ENCODE results near the gene HLF. TPM values are rescaled to one million over a fixed set of nuclear protein-coding genes. Genes with fewer than 3 reads are reported as not detected.
A peak's percentile ranks its signal among the peaks of the same experiment; 100 is the strongest.

HLF gene
- total RNA-seq, 1 donor from 2014 or later, result 0.26 TPM

DNA sequence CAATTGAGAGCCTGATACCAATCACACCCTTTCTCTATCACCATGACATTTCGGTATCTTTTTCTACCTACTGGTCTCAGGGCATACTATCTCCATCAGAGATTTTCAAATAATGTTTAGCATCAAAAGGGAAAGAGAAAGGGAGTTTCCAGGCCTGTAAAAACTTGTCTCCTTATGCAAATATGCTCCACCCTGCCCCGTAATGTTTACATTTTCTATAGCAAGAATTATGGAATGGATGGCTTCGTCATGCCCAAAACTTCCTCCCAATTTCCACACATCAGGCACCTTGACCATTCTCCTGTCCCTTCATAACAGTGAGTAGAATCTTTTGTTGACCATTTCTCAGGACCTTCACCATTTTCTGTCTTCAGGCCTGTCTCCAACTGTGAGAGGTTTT is 30.9 kb upstream of the HLF start:
- DNase-seq (ENCODE audit: low read depth) (peak; percentile 94), FAIRE-seq (no peak)
- Histone ChIP-seq H3K27me3 (ENCODE audit: control insufficient read depth, insufficient read depth, low read length) (no peaks in the 10 kb centered on the region), H3K36me3 (ENCODE audit: control insufficient read depth, insufficient read depth, low read length) (no peaks in the 10 kb centered on the region), H3K4me3 (ENCODE audit: low read depth, low read length) (no peak overlapping the region)
- TF ChIP-seq, protein P1, sequence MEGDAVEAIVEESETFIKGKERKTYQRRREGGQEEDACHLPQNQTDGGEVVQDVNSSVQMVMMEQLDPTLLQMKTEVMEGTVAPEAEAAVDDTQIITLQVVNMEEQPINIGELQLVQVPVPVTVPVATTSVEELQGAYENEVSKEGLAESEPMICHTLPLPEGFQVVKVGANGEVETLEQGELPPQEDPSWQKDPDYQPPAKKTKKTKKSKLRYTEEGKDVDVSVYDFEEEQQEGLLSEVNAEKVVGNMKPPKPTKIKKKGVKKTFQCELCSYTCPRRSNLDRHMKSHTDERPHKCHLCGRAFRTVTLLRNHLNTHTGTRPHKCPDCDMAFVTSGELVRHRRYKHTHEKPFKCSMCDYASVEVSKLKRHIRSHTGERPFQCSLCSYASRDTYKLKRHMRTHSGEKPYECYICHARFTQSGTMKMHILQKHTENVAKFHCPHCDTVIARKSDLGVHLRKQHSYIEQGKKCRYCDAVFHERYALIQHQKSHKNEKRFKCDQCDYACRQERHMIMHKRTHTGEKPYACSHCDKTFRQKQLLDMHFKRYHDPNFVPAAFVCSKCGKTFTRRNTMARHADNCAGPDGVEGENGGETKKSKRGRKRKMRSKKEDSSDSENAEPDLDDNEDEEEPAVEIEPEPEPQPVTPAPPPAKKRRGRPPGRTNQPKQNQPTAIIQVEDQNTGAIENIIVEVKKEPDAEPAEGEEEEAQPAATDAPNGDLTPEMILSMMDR (IDR thresholded peaks at IDR 0.05; ENCODE audit: insufficient read depth, low read length, severe bottlenecking), result no peak

GRCh38 chr17:55236316-55236715 is 28.4 kb upstream of the HLF start:
- no peaks in the 10 kb centered on the region for H3K27me3 ChIP-seq (ENCODE audit: control insufficient read depth, insufficient read depth, low read length)
- H3K36me3 ChIP-seq (ENCODE audit: control insufficient read depth, insufficient read depth, low read length), result no peaks in the 10 kb centered on the region
- TF ChIP-seq, protein P1 (IDR thresholded peaks at IDR 0.05; ENCODE audit: insufficient read depth, low read length, severe bottlenecking), result no peak
- FAIRE-seq (no peak), DNase-seq (ENCODE audit: low read depth) (no peak)
- no peak overlapping the region for H3K4me3 ChIP-seq (ENCODE audit: low read depth, low read length)

DNA sequence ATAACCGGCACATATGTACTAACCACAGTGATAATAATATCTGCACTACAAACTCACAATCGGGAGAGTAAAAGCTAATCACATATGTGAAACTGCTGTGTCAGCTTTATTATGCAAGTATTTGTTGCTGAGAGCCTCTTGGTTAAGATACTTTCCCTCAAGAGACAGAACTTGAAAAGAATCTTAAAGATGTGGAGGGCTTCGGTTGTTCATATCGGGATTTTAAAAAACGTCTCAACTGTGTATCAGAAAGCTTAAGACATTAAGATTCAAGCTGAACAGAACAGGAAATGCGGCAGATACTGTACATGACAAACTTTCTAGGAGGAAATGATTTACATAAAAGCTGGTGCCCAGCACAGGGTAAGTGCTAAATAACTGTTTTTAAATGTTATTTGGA is 27.5 kb upstream of the HLF start:
- no peak for FAIRE-seq
- peak; percentile 31 for DNase-seq (ENCODE audit: low read depth)
- TF ChIP-seq, protein P1 (IDR thresholded peaks at IDR 0.05; ENCODE audit: insufficient read depth, low read length, severe bottlenecking), result no peak
- H3K27me3 ChIP-seq (ENCODE audit: control insufficient read depth, insufficient read depth, low read length), result no peaks in the 10 kb centered on the region
- H3K4me3 ChIP-seq (ENCODE audit: low read depth, low read length), result no peak overlapping the region
- H3K36me3 ChIP-seq (ENCODE audit: control insufficient read depth, insufficient read depth, low read length), result no peaks in the 10 kb centered on the region

- H3K27me3 ChIP-seq (ENCODE audit: control insufficient read depth, insufficient read depth, low read length), result no peaks in the 10 kb centered on the region
- TF ChIP-seq, protein P1 (IDR thresholded peaks at IDR 0.05; ENCODE audit: insufficient read depth, low read length, severe bottlenecking), result no peak
- DNase-seq (ENCODE audit: low read depth) (no peak), FAIRE-seq (no peak)
- H3K36me3 ChIP-seq (ENCODE audit: control insufficient read depth, insufficient read depth, low read length), result no peaks in the 10 kb centered on the region
- peak overlapping the region; percentile 51 for H3K4me3 ChIP-seq (ENCODE audit: low read depth, low read length)
These were observed 26.9 kb upstream of the HLF start for GRCh38 chr17:55237841-55238178.

GRCh38 chr17:55238179-55238930 is 26.4 kb upstream of the HLF start:
- FAIRE-seq, result no peak
- TF ChIP-seq, protein P1 (IDR thresholded peaks at IDR 0.05; ENCODE audit: insufficient read depth, low read length, severe bottlenecking), result no peak
- Histone ChIP-seq H3K4me3 (ENCODE audit: low read depth, low read length) (peak overlapping the region; percentile 51), H3K36me3 (ENCODE audit: control insufficient read depth, insufficient read depth, low read length) (no peaks in the 10 kb centered on the region), H3K27me3 (ENCODE audit: control insufficient read depth, insufficient read depth, low read length) (no peaks in the 10 kb centered on the region)
- peak; percentile 83 for DNase-seq (ENCODE audit: low read depth)

DNA sequence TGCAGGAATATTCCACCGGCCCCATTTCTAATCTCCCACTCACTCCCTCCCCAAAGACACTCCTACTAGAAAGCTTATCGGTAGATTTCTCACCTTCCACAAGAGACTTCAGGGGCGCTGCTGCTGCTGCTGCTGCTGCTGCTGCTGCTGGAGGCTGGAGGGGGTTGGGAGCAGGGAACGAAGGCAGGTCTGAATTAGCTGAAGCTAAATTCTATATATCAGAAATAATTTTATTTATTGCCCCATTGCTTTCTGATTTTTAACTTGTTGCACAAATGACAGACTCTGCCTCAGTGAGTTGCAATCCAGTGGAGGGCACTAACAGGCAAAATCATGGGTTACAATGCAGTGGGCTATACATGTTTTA is 25.8 kb upstream of the HLF start:
- no peak for DNase-seq (ENCODE audit: low read depth)
- H3K4me3 ChIP-seq (ENCODE audit: low read depth, low read length), result peak overlapping the region; percentile 51

More for the DNA sequence above, 25.8 kb upstream of the HLF start:
- no peak for FAIRE-seq
- TF ChIP-seq, protein P1 (IDR thresholded peaks at IDR 0.05; ENCODE audit: insufficient read depth, low read length, severe bottlenecking), result no peak
- Histone ChIP-seq H3K36me3 (ENCODE audit: control insufficient read depth, insufficient read depth, low read length) (no peaks in the 10 kb centered on the region), H3K27me3 (ENCODE audit: control insufficient read depth, insufficient read depth, low read length) (no peaks in the 10 kb centered on the region)
